ENCODE results near the gene STAMBP.

DNA sequence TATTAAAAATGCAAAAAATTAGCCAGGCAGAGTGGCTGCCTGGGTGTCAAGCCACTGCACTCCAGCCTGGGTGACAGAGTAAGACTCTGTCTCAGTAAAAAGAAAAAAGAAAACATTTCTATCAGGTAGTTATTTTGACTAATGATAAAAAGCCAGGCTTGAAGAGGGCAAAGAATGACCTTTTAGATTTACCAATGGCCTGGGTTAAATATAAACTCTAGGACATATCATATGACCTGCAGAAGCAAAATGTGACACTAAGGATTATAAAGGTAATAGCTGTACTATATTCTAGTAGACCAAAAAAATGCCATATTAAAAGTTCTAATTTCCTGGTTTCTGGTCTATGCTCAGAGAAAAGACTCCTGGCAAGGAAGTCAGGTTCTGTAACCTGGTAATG lies 16.1 kb upstream of the STAMBP start:
- TF ChIP-seq RAD21 (IDR thresholded peaks at IDR 0.05), result no peak
- TF ChIP-seq, protein P1, sequence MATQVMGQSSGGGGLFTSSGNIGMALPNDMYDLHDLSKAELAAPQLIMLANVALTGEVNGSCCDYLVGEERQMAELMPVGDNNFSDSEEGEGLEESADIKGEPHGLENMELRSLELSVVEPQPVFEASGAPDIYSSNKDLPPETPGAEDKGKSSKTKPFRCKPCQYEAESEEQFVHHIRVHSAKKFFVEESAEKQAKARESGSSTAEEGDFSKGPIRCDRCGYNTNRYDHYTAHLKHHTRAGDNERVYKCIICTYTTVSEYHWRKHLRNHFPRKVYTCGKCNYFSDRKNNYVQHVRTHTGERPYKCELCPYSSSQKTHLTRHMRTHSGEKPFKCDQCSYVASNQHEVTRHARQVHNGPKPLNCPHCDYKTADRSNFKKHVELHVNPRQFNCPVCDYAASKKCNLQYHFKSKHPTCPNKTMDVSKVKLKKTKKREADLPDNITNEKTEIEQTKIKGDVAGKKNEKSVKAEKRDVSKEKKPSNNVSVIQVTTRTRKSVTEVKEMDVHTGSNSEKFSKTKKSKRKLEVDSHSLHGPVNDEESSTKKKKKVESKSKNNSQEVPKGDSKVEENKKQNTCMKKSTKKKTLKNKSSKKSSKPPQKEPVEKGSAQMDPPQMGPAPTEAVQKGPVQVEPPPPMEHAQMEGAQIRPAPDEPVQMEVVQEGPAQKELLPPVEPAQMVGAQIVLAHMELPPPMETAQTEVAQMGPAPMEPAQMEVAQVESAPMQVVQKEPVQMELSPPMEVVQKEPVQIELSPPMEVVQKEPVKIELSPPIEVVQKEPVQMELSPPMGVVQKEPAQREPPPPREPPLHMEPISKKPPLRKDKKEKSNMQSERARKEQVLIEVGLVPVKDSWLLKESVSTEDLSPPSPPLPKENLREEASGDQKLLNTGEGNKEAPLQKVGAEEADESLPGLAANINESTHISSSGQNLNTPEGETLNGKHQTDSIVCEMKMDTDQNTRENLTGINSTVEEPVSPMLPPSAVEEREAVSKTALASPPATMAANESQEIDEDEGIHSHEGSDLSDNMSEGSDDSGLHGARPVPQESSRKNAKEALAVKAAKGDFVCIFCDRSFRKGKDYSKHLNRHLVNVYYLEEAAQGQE (IDR thresholded peaks at IDR 0.05), result no peak
- TF ChIP-seq, protein P2, sequence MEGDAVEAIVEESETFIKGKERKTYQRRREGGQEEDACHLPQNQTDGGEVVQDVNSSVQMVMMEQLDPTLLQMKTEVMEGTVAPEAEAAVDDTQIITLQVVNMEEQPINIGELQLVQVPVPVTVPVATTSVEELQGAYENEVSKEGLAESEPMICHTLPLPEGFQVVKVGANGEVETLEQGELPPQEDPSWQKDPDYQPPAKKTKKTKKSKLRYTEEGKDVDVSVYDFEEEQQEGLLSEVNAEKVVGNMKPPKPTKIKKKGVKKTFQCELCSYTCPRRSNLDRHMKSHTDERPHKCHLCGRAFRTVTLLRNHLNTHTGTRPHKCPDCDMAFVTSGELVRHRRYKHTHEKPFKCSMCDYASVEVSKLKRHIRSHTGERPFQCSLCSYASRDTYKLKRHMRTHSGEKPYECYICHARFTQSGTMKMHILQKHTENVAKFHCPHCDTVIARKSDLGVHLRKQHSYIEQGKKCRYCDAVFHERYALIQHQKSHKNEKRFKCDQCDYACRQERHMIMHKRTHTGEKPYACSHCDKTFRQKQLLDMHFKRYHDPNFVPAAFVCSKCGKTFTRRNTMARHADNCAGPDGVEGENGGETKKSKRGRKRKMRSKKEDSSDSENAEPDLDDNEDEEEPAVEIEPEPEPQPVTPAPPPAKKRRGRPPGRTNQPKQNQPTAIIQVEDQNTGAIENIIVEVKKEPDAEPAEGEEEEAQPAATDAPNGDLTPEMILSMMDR (IDR thresholded peaks at IDR 0.05; ENCODE audit: low read depth, low read length, missing input control), result no peak
- peak in 1 of 2 donors; percentile 14 for TF ChIP-seq GABPA (IDR thresholded peaks at IDR 0.05 in 1 of 2, conservative IDR thresholded peaks at IDR 0.05 in 1 of 2)
- peak; percentile 27 to 34 for TF ChIP-seq RXRA (IDR thresholded peaks at IDR 0.05)
- peak; percentile 10 for TF ChIP-seq YY1 (IDR thresholded peaks at IDR 0.05)
- no peak for TF ChIP-seq FOXA1 (IDR thresholded peaks at IDR 0.05)
- no peak for TF ChIP-seq JUND (IDR thresholded peaks at IDR 0.05)
- TF ChIP-seq, protein P3, sequence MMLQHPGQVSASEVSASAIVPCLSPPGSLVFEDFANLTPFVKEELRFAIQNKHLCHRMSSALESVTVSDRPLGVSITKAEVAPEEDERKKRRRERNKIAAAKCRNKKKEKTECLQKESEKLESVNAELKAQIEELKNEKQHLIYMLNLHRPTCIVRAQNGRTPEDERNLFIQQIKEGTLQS (IDR thresholded peaks at IDR 0.05), result no peak
- peak; percentile 51 for TF ChIP-seq SP1 (IDR thresholded peaks at IDR 0.05)
- TF ChIP-seq, protein P4, sequence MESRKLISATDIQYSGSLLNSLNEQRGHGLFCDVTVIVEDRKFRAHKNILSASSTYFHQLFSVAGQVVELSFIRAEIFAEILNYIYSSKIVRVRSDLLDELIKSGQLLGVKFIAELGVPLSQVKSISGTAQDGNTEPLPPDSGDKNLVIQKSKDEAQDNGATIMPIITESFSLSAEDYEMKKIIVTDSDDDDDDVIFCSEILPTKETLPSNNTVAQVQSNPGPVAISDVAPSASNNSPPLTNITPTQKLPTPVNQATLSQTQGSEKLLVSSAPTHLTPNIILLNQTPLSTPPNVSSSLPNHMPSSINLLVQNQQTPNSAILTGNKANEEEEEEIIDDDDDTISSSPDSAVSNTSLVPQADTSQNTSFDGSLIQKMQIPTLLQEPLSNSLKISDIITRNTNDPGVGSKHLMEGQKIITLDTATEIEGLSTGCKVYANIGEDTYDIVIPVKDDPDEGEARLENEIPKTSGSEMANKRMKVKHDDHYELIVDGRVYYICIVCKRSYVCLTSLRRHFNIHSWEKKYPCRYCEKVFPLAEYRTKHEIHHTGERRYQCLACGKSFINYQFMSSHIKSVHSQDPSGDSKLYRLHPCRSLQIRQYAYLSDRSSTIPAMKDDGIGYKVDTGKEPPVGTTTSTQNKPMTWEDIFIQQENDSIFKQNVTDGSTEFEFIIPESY (IDR thresholded peaks at IDR 0.05), result no peak
- TF ChIP-seq, protein P5, sequence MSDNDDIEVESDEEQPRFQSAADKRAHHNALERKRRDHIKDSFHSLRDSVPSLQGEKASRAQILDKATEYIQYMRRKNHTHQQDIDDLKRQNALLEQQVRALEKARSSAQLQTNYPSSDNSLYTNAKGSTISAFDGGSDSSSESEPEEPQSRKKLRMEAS (IDR thresholded peaks at IDR 0.05), result no peak
- TF ChIP-seq EGR1 (IDR thresholded peaks at IDR 0.05; ENCODE audit: low read depth in 2 of 2), result no peak
